ENCODE measurements around the gene VPS37B. TPM values are rescaled to one million over a fixed set of nuclear protein-coding genes. Genes with fewer than 3 reads are reported as not detected.
"Not testable (repeated sequence)": the region's sequence is repeated elsewhere in the genome, so short reads cannot be mapped to it uniquely, and the experiment has no call there.

Gene VPS37B
- total and polyA plus RNA-seq, 2 donors from 2014 or later: 21.4 to 47.8 TPM

- DNase-seq (no peak), FAIRE-seq (no peak)
- intact Hi-C loops (cut with DNase I): no loop called here
- Histone ChIP-seq H3K4me3 (ENCODE audit: low read length in 3 of 3) (no peak overlapping the region), H3K36me3 (ENCODE audit: control insufficient read depth in 2 of 3, insufficient read depth in 3 of 3, low read length in 3 of 3) (no peaks in the 10 kb centered on the region), H3K4me1 (ENCODE audit: control insufficient read depth in 2 of 3, insufficient read depth in 2 of 3, low read depth in 1 of 3, low read length in 3 of 3) (peaks cover 0 to 2% (median 0%) of the 10 kb centered on the region in 3 donors), H3K9ac (ENCODE audit: low read length in 3 of 3) (no peak overlapping the region), H3K27me3 (ENCODE audit: control insufficient read depth, insufficient read depth, low read length) (no peaks in the 10 kb centered on the region), H3K9me3 (ENCODE audit: control insufficient read depth in 2 of 3, insufficient read depth in 1 of 3, low read length in 3 of 3) (no peaks in the 10 kb centered on the region), H3K27ac (ENCODE audit: low read depth in 2 of 2, low read length in 2 of 2) (peak overlapping the region; percentile 24 to 32)
- TF ChIP-seq CTCF (IDR thresholded peaks at IDR 0.05; ENCODE audit: borderline replicate concordance, extremely low read depth, insufficient read depth): no peak
Measured at GRCh38 chr12:122943196-122943595, 47.3 kb upstream of the VPS37B start.

DNA sequence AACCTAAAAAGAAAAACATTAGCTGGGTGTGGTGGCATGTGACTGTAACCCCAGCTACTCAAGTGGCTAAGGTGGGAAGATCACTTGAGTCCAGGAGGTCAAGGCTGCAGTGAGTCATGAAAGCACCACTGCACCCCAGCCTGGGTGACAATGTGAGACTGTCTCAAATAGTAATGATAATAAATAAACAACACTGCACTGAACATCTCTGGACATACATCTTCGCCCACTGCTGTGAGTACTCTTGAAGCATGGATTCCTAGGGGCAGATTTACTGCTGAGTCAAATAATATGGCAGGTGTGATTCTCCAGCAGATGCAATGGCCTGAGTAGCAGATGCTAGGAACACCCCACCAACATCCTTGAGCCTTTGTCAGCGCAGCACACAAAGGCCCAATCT lies 46.7 kb upstream of the VPS37B start:
- Histone ChIP-seq H3K27me3 (ENCODE audit: control insufficient read depth, insufficient read depth, low read length) (no peaks in the 10 kb centered on the region), H3K4me1 (ENCODE audit: control insufficient read depth in 2 of 3, insufficient read depth in 2 of 3, low read depth in 1 of 3, low read length in 3 of 3) (peaks cover 0 to 2% (median 0%) of the 10 kb centered on the region in 3 donors), H3K9ac (ENCODE audit: low read length in 3 of 3) (no peak overlapping the region), H3K4me3 (ENCODE audit: low read length in 3 of 3) (no peak overlapping the region), H3K9me3 (ENCODE audit: control insufficient read depth in 2 of 3, insufficient read depth in 1 of 3, low read length in 3 of 3) (no peaks in the 10 kb centered on the region), H3K36me3 (ENCODE audit: control insufficient read depth in 2 of 3, insufficient read depth in 3 of 3, low read length in 3 of 3) (no peaks in the 10 kb centered on the region), H3K27ac (ENCODE audit: low read depth in 2 of 2, low read length in 2 of 2) (no peak overlapping the region)
- FAIRE-seq (no peak), DNase-seq (no peak)
- TF ChIP-seq CTCF (IDR thresholded peaks at IDR 0.05; ENCODE audit: borderline replicate concordance, extremely low read depth, insufficient read depth): no peak
- intact Hi-C loops (cut with DNase I): no loop called here

DNA sequence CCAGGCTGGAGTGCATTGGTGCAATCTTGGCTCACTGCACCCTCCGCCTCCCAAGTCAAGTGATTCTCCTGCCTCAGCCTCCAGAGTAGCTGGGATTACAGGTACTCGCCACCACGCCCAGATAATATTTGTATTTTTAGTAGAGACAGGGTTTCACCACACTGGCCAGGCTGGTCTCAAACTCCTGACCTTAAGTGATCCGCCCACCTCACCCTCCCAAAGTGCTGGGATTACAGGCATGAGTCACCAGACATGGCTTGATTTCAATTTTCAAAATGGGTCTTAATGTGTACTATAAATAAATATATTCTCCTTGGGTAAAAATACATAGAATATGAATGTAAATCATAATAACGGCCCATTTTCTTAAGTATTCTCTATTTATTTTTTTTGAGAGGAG lies 45.4 kb upstream of the VPS37B start:
- H3K9ac ChIP-seq (ENCODE audit: low read length in 3 of 3); FAIRE-seq; H3K27ac ChIP-seq (ENCODE audit: low read depth in 2 of 2, low read length in 2 of 2); DNase-seq; H3K36me3 ChIP-seq (ENCODE audit: control insufficient read depth in 2 of 3, insufficient read depth in 3 of 3, low read length in 3 of 3); H3K9me3 ChIP-seq (ENCODE audit: control insufficient read depth in 2 of 3, insufficient read depth in 1 of 3, low read length in 3 of 3); H3K4me1 ChIP-seq (ENCODE audit: control insufficient read depth in 2 of 3, insufficient read depth in 2 of 3, low read depth in 1 of 3, low read length in 3 of 3); intact Hi-C loops (cut with DNase I); H3K27me3 ChIP-seq (ENCODE audit: control insufficient read depth, insufficient read depth, low read length); H3K4me3 ChIP-seq (ENCODE audit: low read length in 3 of 3): not testable (repeated sequence)

DNA sequence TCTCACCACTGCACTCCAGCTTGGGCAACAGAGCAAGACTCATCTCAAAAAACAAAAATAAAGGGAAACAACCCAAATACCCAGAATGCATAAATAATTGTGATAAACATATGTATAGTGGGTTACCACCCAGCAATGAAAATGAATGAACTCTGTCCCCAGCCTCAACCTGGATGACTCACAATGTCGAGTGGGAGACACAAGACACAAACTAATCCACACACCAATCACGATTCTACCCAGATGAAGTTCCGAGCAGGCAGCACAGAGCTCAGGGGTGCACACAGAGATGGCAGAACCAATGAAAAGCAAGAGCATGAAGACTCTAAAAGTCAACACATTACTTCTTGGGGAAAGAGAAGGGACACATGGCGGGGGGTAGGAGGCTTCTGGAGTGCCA lies 43.2 kb upstream of the VPS37B start:
- TF ChIP-seq CTCF (IDR thresholded peaks at IDR 0.05; ENCODE audit: borderline replicate concordance, extremely low read depth, insufficient read depth): no peak
- no peak overlapping the region for H3K9ac ChIP-seq (ENCODE audit: low read length in 3 of 3)

More for the DNA sequence above, 43.2 kb upstream of the VPS37B start:
- no peak overlapping the region for H3K4me3 ChIP-seq (ENCODE audit: low read length in 3 of 3)
- intact Hi-C loops (cut with DNase I): no loop called here
- no peak for DNase-seq
- H3K4me1 ChIP-seq (ENCODE audit: control insufficient read depth in 2 of 3, insufficient read depth in 2 of 3, low read depth in 1 of 3, low read length in 3 of 3): no peaks in the 10 kb centered on the region
- no peak overlapping the region for H3K27ac ChIP-seq (ENCODE audit: low read depth in 2 of 2, low read length in 2 of 2)
- no peak for FAIRE-seq
- H3K36me3 ChIP-seq (ENCODE audit: control insufficient read depth in 2 of 3, insufficient read depth in 3 of 3, low read length in 3 of 3): no peaks in the 10 kb centered on the region
- H3K9me3 ChIP-seq (ENCODE audit: control insufficient read depth in 2 of 3, insufficient read depth in 1 of 3, low read length in 3 of 3): no peaks in the 10 kb centered on the region
- H3K27me3 ChIP-seq (ENCODE audit: control insufficient read depth, insufficient read depth, low read length): no peaks in the 10 kb centered on the region

All from kidney (tissue), 14 donors.